Fibroblast of lung (primary cell): ENCODE measurements around the gene MATK. TPM values are rescaled to one million over a fixed set of nuclear protein-coding genes. Genes with fewer than 3 reads are reported as not detected.

Experiments
- DNase-seq, 2 donors: peaks; one replicate each; pipeline versions ENCODE4 v3.0.0 to v3.0.0-alpha.2; 2010; ENCODE audit warnings: low read depth in 2 of 2
- H2AFZ ChIP-seq: 2 replicates; pipeline ENCODE4 v1.5.1; 2012; ENCODE audit warnings: low read length, control low read depth, inconsistent platforms
- H3K27ac ChIP-seq: 2 replicates; pipeline ENCODE4 v1.5.1; 2011; ENCODE audit warnings: low read length, control low read depth; ENCODE audit not compliant: insufficient read depth
- H3K27me3 ChIP-seq: 2 replicates; pipeline ENCODE4 v1.5.1; 2011; ENCODE audit warnings: mild to moderate bottlenecking, low read length; ENCODE audit not compliant: control insufficient read depth, insufficient read depth
- H3K36me3 ChIP-seq: 2 replicates; pipeline ENCODE4 v1.5.1; 2011; ENCODE audit warnings: low read length; ENCODE audit not compliant: control insufficient read depth, insufficient read depth
- H3K4me1 ChIP-seq: 2 replicates; pipeline ENCODE4 v1.5.1; 2011; ENCODE audit warnings: low read length; ENCODE audit not compliant: control insufficient read depth, insufficient read depth; ENCODE audit errors: extremely low read depth
- H3K4me2 ChIP-seq: 2 replicates; pipeline ENCODE4 v1.5.1; 2011; ENCODE audit warnings: low read length, control low read depth; ENCODE audit not compliant: insufficient read depth; ENCODE audit errors: extremely low read depth
- H3K4me3 ChIP-seq, 4 experiments: fragments of 200-600 bp in 1 of 4; sonication (generic) in 1 of 4; replicated peaks in 1 of 4; 2 replicates each; pipeline ENCODE4 v1.5.1; 2011 to 2016; ENCODE audit warnings: low read length in 4 of 4, low read depth in 3 of 4, mild to moderate bottlenecking in 3 of 4, control low read depth in 2 of 4, inconsistent platforms in 1 of 4, mixed read lengths in 1 of 4; ENCODE audit not compliant: insufficient read depth in 1 of 4; ENCODE audit errors: control extremely low read depth in 1 of 4
- H3K79me2 ChIP-seq: 2 replicates; pipeline ENCODE4 v1.5.1; 2012; ENCODE audit warnings: mild to moderate bottlenecking, low read length, inconsistent platforms; ENCODE audit not compliant: control insufficient read depth, insufficient read depth
- H3K9ac ChIP-seq: 2 replicates; pipeline ENCODE4 v1.5.1; 2011; ENCODE audit warnings: mild to moderate bottlenecking, low read length, control low read depth; ENCODE audit not compliant: insufficient read depth
- H3K9me3 ChIP-seq: 2 replicates; pipeline ENCODE4 v1.5.1; 2012; ENCODE audit warnings: low read depth, low read length; ENCODE audit not compliant: control insufficient read depth, insufficient read depth
- H4K20me1 ChIP-seq: 2 replicates; pipeline ENCODE4 v1.5.1; 2011; ENCODE audit warnings: low read length; ENCODE audit not compliant: control insufficient read depth, insufficient read depth; ENCODE audit errors: extremely low read depth
- EZH2 ChIP-seq: IDR thresholded peaks from 2 replicates; pipeline ENCODE4 v1.5.1; 2012; ENCODE audit warnings: low read length, control low read depth, mild to moderate bottlenecking; ENCODE audit errors: missing control alignments
- polyA plus RNA-seq, 2 donors: library from polyadenylated mRNA; depleted of rRNA in 1 of 2; stranded (reverse) in 1 of 2; unstranded in 1 of 2; fragments of >200 nt; gene quantifications; 2 replicates each; pipeline ENCODE4 v1.2.1, GENCODE V29; 2011 to 2012; ENCODE audit warnings: missing spikeins in 1 of 2
- total RNA-seq: library from RNA; depleted of rRNA; stranded (reverse); fragments of >200 nt; gene quantifications from 2 replicates; pipeline ENCODE4 v1.2.1, GENCODE V29; 2014
- TF ChIP-seq, protein P1 (sequence below), 2 donors: IDR thresholded peaks in 1 of 2; conservative IDR thresholded peaks in 1 of 2; 1 replicate in 1 of 2; 2 replicates in 1 of 2; pipeline ENCODE4 v1.5.1; 2011 to 2012; ENCODE audit warnings: low read length in 2 of 2, control low read depth in 1 of 2, inconsistent platforms in 1 of 2, low read depth in 1 of 2, mild to moderate bottlenecking in 1 of 2

Gene MATK
- total and polyA plus RNA-seq, 2 donors (not counting 1 experiment from before 2014, with no cell fraction given), result under 0.01 TPM; not detected in 1

DNA sequence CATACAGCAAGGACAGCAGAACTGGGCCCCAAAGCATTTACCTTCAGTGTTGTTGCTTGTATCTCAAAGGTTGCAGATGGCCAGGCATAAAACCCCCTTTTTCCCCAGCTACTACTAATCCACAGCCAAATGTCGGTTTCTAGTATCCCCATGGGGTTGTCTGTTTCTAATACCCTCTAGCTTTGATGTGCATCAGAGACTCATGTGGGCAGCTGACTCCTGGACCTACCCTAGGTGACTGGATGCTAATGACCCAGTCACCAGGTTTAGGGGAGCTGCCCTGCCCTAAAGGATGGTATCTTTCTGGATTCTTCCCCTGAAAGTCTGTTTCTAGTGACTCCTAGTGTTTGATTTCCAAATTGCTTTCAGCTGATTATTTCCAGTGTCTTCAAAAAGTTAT is 54.1 kb downstream of the MATK start:
- no peaks in the 10 kb centered on the region for H3K27me3 ChIP-seq
- H3K4me2 ChIP-seq, result no peak overlapping the region
- no peak overlapping the region for H3K27ac ChIP-seq
- H3K4me3 ChIP-seq, result no peak overlapping the region
- H3K36me3 ChIP-seq, result no peaks in the 10 kb centered on the region
- TF ChIP-seq, protein P1, sequence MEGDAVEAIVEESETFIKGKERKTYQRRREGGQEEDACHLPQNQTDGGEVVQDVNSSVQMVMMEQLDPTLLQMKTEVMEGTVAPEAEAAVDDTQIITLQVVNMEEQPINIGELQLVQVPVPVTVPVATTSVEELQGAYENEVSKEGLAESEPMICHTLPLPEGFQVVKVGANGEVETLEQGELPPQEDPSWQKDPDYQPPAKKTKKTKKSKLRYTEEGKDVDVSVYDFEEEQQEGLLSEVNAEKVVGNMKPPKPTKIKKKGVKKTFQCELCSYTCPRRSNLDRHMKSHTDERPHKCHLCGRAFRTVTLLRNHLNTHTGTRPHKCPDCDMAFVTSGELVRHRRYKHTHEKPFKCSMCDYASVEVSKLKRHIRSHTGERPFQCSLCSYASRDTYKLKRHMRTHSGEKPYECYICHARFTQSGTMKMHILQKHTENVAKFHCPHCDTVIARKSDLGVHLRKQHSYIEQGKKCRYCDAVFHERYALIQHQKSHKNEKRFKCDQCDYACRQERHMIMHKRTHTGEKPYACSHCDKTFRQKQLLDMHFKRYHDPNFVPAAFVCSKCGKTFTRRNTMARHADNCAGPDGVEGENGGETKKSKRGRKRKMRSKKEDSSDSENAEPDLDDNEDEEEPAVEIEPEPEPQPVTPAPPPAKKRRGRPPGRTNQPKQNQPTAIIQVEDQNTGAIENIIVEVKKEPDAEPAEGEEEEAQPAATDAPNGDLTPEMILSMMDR (conservative IDR thresholded peaks at IDR 0.05 in 1 of 2, IDR thresholded peaks at IDR 0.05 in 1 of 2; ENCODE audit: low read depth in 1 of 2, low read length in 2 of 2), result no peak
- no peak for TF ChIP-seq EZH2
- DNase-seq, result no peak
- H2AFZ ChIP-seq, result no peak overlapping the region
- no peaks in the 10 kb centered on the region for H3K4me1 ChIP-seq
- H4K20me1 ChIP-seq, result no peaks in the 10 kb centered on the region
- H3K79me2 ChIP-seq, result no peaks in the 10 kb centered on the region
- no peak overlapping the region for H3K9ac ChIP-seq
- no peaks in the 10 kb centered on the region for H3K9me3 ChIP-seq

DNA sequence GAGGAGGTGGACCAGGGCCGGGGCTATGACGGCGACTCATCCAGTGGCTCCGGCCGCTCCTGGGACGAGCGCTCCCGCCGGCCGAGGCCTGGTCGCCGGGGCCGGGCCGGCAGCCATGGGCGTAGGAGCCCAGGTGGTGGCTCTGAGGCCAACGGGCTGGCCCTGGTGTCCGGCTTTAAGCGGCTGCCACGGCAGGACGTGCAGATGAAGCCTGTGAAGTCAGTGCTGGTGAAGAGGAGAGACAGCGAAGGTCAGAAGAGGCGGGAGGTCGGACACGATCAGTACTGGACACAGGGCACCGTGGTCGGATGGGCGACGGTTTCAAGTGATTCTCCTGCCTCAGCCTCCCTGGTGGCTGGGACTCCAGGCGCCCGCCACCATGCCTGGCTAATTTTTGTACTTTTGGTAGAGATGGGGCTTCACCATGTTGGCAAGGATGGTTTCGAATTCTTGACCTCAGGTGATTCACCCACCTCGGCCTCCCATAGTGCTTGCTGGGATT is 55.7 kb downstream of the MATK start:
- H3K79me2 ChIP-seq, result no peaks in the 10 kb centered on the region
- H3K9me3 ChIP-seq, result no peaks in the 10 kb centered on the region
- no peak overlapping the region for H3K4me2 ChIP-seq
- H3K4me1 ChIP-seq, result no peaks in the 10 kb centered on the region
- H2AFZ ChIP-seq, result no peak overlapping the region
- TF ChIP-seq, protein P1 (conservative IDR thresholded peaks at IDR 0.05 in 1 of 2, IDR thresholded peaks at IDR 0.05 in 1 of 2; ENCODE audit: low read depth in 1 of 2, low read length in 2 of 2), result no peak
- no peak for TF ChIP-seq EZH2
- H3K27ac ChIP-seq, result no peak overlapping the region
- H3K4me3 ChIP-seq, result no peak overlapping the region
- no peaks in the 10 kb centered on the region for H3K36me3 ChIP-seq
- H4K20me1 ChIP-seq, result no peaks in the 10 kb centered on the region
- H3K9ac ChIP-seq, result no peak overlapping the region
- H3K27me3 ChIP-seq, result peaks cover 2% of the 10 kb centered on the region
- no peak for DNase-seq

Other genes starting within 250 kb of the MATK start
- not detected in 2 replicates for gene TEKTIP1, start 247.2 kb downstream of the MATK start, total RNA-seq
- gene TEKTIP1, start 247.2 kb downstream of the MATK start, polyA plus RNA-seq, result not detected in 2 replicates
- 69.9 and 79.9 TPM in 2 replicates for gene MFSD12, start 228.8 kb downstream of the MATK start, total RNA-seq
- 19.9 and 20.6 TPM in 2 replicates for gene MFSD12, start 228.8 kb downstream of the MATK start, polyA plus RNA-seq
- gene HMG20B, start 213.4 kb downstream of the MATK start, total RNA-seq, result 55.5 and 63.6 TPM in 2 replicates
- gene HMG20B, start 213.4 kb downstream of the MATK start, polyA plus RNA-seq, result 27.3 and 30.1 TPM in 2 replicates
- gene GIPC3, start 200.9 kb downstream of the MATK start, total RNA-seq, result under 0.01 TPM in 2 replicates
- gene GIPC3, start 200.9 kb downstream of the MATK start, polyA plus RNA-seq, result 0.20 and 0.60 TPM in 2 replicates
- gene TBXA2R, start 179.5 kb downstream of the MATK start, total RNA-seq, result 0.77 and 1.8 TPM in 2 replicates
- gene TBXA2R, start 179.5 kb downstream of the MATK start, polyA plus RNA-seq, result 1.1 and 1.3 TPM in 2 replicates
- 19.7 and 20.0 TPM in 2 replicates for gene CACTIN, start 159.6 kb downstream of the MATK start, total RNA-seq
- gene CACTIN, start 159.6 kb downstream of the MATK start, polyA plus RNA-seq, result 6.7 and 9.4 TPM in 2 replicates
- 11.3 and 16.7 TPM in 2 replicates for gene PIP5K1C, start 85.9 kb downstream of the MATK start, total RNA-seq
- gene PIP5K1C, start 85.9 kb downstream of the MATK start, polyA plus RNA-seq, result 8.7 and 12.9 TPM in 2 replicates
- not detected in 2 replicates for gene TJP3, start 78.0 kb downstream of the MATK start, total RNA-seq
- not detected in 2 replicates for gene TJP3, start 78.0 kb downstream of the MATK start, polyA plus RNA-seq
- 21.8 and 22.3 TPM in 2 replicates for gene APBA3, start 24.7 kb downstream of the MATK start, total RNA-seq
- 2.7 TPM in 2 replicates for gene APBA3, start 24.7 kb downstream of the MATK start, polyA plus RNA-seq
- 42.6 and 45.4 TPM in 2 replicates for gene MRPL54, start 23.7 kb downstream of the MATK start, total RNA-seq
- gene MRPL54, start 23.7 kb downstream of the MATK start, polyA plus RNA-seq, result 29.7 and 32.5 TPM in 2 replicates
- not detected in 2 replicates for gene RAX2, start 14.2 kb downstream of the MATK start, total RNA-seq
- not detected in 2 replicates for gene RAX2, start 14.2 kb downstream of the MATK start, polyA plus RNA-seq
- gene ZFR2, start 82.7 kb upstream of the MATK start, total RNA-seq, result not detected in 2 replicates
- not detected in 2 replicates for gene ZFR2, start 82.7 kb upstream of the MATK start, polyA plus RNA-seq
- not detected in 2 replicates for gene ATCAY, start 94.3 kb upstream of the MATK start, total RNA-seq
- gene ATCAY, start 94.3 kb upstream of the MATK start, polyA plus RNA-seq, result 0.01 and 0.05 TPM in 2 replicates
- gene NMRK2, start 146.7 kb upstream of the MATK start, total RNA-seq, result not detected in 2 replicates
- not detected in 2 replicates for gene NMRK2, start 146.7 kb upstream of the MATK start, polyA plus RNA-seq
- 113 and 114 TPM in 2 replicates for gene DAPK3, start 184.7 kb upstream of the MATK start, total RNA-seq
- gene DAPK3, start 184.7 kb upstream of the MATK start, polyA plus RNA-seq, result 68.0 and 69.8 TPM in 2 replicates
- gene EEF2, start 199.1 kb upstream of the MATK start, total RNA-seq, result 2,646 and 3,813 TPM in 2 replicates
- 976 and 986 TPM in 2 replicates for gene EEF2, start 199.1 kb upstream of the MATK start, polyA plus RNA-seq
- gene PIAS4, start 221.4 kb upstream of the MATK start, total RNA-seq, result 12.1 and 14.9 TPM in 2 replicates
- 6.6 and 7.3 TPM in 2 replicates for gene PIAS4, start 221.4 kb upstream of the MATK start, polyA plus RNA-seq